Stimulated activated effector memory CD8-positive, alpha-beta T cell treated with anti-CD3 and anti-CD28 coated beads, Interleukin-12 subunit alpha, Interleukin-12 subunit beta, amount 100 ng/mL, for 72 hours (primary cell): ENCODE data around the gene MVK.
A peak's percentile ranks its signal among the peaks of the same experiment; 100 is the strongest.

Experiments
- ATAC-seq: fragments of 150-1000 bp; cut with Tn5 transposase; 2 replicates; pipeline ENCODE4 v1.10.0; 2021
- DNase-seq, 2 donors: peaks; one replicate each; pipeline ENCODE4 v3.0.0; 2021 to 2022; ENCODE audit warnings: low spot score in 2 of 2
- H3K27ac Mint-ChIP-seq: one replicate; pipeline ENCODE4 v1.8.0; 2022; ENCODE audit warnings: mild to moderate bottlenecking, mixed read lengths
- H3K36me3 Mint-ChIP-seq: one replicate; pipeline ENCODE4 v1.8.0; 2022; ENCODE audit warnings: mild to moderate bottlenecking, mixed read lengths
- H3K4me1 Mint-ChIP-seq: one replicate; pipeline ENCODE4 v1.8.0; 2022; ENCODE audit warnings: mixed read lengths
- H3K4me3 Mint-ChIP-seq: one replicate; pipeline ENCODE4 v1.8.0; 2022; ENCODE audit warnings: mild to moderate bottlenecking, mixed read lengths
- H3K9me3 Mint-ChIP-seq: one replicate; pipeline ENCODE4 v1.8.0; 2022; ENCODE audit warnings: mixed read lengths

MVK gene

GRCh38 chr12:109539508-109539907 lies 34.1 kb upstream of the MVK start:
- Mint-ChIP-seq H3K4me1 (peaks cover 14% of the 10 kb centered on the region), H3K27ac (no peak overlapping the region), H3K9me3 (no peaks in the 10 kb centered on the region), H3K36me3 (peaks cover 6% of the 10 kb centered on the region), H3K4me3 (no peak overlapping the region)
- no peak for DNase-seq
- ATAC-seq = no peak

DNA sequence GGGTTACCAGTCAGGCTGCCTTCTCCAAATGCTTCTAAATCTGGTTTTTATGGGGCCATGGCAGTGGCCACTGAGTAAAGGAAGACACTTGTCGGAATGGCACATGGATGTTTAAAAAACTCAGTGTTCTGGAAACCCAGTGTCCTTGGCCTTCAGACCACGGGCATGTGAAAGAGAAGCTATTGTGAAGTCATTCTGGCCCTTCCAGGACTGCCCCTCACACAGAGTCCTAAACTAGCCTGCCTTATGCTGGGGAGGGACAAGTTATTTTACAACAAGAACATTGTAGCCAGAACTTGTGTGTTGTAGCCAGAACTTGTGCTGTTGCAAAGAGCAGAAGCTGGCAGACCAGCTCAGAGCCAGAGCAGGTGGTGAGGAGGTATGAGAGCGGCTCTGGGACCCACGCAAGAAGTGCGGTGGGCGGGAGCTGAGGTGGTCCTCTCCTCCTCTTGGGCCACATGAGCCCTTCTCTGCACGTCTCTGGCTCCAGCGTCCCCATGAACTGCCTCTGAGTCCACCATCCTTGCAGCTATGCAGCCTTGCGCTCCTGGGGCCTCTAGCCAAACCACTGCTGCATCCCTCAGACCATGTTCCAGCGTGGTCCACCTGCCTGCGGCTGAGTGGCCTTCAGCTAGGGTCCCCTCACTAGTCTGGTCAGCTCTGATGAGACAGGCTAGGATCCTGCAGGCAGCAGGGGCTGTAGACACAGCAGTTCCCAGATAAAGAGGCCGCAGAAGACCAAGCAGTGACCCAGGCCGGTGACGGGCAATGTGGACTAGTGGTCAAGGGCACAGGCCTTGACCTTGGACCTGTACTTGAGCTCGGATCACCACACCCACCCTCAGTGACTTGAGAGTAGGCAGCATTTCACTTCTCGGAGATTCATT lies 32.8 kb upstream of the MVK start:
- H3K36me3 Mint-ChIP-seq = peaks cover 6% of the 10 kb centered on the region
- H3K4me3 Mint-ChIP-seq = no peak overlapping the region
- ATAC-seq (no peak), DNase-seq (no peak)
- H3K9me3 Mint-ChIP-seq = no peaks in the 10 kb centered on the region
- H3K4me1 Mint-ChIP-seq = peaks cover 26% of the 10 kb centered on the region
- no peak overlapping the region for H3K27ac Mint-ChIP-seq

- Mint-ChIP-seq H3K36me3 (peaks cover 5% of the 10 kb centered on the region), H3K9me3 (no peaks in the 10 kb centered on the region), H3K4me3 (no peak overlapping the region), H3K27ac (no peak overlapping the region), H3K4me1 (peaks cover 29% of the 10 kb centered on the region)
- ATAC-seq (no peak), DNase-seq (no peak)
These were observed 32.2 kb upstream of the MVK start for GRCh38 chr12:109541413-109541726.

DNA sequence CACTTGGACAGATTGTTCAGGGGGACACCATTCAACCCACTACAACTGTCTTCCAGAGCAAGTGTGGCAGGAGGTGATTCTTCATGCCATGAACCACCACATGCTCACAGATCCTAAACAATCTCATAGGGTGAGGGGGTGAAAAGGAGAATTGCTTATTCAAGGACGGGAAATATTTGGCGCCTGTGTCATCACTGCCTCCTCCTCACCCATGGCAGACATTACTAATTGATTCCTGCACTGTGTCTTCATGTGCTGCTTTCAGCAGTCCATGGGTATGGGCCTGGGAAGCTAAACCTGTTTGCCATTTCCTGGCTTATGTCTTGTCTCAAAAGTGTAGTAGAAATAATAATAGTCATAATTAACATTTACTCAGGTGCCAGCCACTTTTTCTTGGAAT lies 31.6 kb upstream of the MVK start:
- no peak overlapping the region for H3K27ac Mint-ChIP-seq
- no peak for DNase-seq
- no peaks in the 10 kb centered on the region for H3K36me3 Mint-ChIP-seq
- no peak overlapping the region for H3K4me3 Mint-ChIP-seq
- H3K4me1 Mint-ChIP-seq = peaks cover 29% of the 10 kb centered on the region
- H3K9me3 Mint-ChIP-seq = no peaks in the 10 kb centered on the region
- ATAC-seq = no peak

- Mint-ChIP-seq H3K36me3 (no peaks in the 10 kb centered on the region), H3K4me1 (peaks cover 37% of the 10 kb centered on the region), H3K4me3 (no peak overlapping the region), H3K9me3 (no peaks in the 10 kb centered on the region), H3K27ac (no peak overlapping the region)
- DNase-seq (no peak), ATAC-seq (no peak)
These were observed 30.7 kb upstream of the MVK start for GRCh38 chr12:109542876-109543275.

DNA sequence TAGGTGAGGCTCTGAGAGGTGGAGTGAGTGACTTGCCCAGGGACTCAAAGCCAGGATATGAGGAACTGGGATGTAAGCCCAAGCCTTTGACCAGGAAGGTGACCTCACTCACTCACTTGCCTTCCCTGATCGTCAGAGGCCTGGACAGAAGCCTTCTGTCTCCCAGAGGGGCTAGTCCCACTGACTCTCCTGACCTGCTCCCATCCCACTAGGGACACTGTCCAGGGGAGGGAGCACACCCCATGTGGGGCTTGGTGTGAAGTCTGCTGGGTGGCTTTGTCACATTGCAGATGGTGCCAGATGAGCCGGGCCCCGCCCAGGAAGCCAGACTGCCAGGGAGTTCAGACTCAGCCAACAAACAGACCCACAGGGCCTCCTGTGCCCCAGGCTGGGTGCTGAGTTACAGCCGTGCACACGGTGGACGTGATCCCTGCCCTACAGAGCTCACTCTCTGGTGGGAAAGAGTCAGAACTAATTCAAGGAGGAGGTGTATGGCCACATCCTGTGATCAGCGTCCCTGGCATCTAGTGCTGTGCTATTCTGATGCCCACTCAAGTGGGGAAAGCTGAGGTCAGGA lies 28.6 kb upstream of the MVK start:
- DNase-seq (no peak), ATAC-seq (peak; percentile 74)
- no peaks in the 10 kb centered on the region for H3K36me3 Mint-ChIP-seq
- peak overlapping the region; percentile 89 for H3K27ac Mint-ChIP-seq
- H3K4me1 Mint-ChIP-seq = peaks cover 37% of the 10 kb centered on the region
- no peaks in the 10 kb centered on the region for H3K9me3 Mint-ChIP-seq
- no peak overlapping the region for H3K4me3 Mint-ChIP-seq

GRCh38 chr12:109545826-109546225 lies 27.8 kb upstream of the MVK start:
- peak overlapping the region; percentile 89 for H3K27ac Mint-ChIP-seq
- no peaks in the 10 kb centered on the region for H3K9me3 Mint-ChIP-seq
- no peaks in the 10 kb centered on the region for H3K36me3 Mint-ChIP-seq
- DNase-seq (no peak), ATAC-seq (no peak)
- peaks cover 37% of the 10 kb centered on the region for H3K4me1 Mint-ChIP-seq
- H3K4me3 Mint-ChIP-seq = no peak overlapping the region

DNA sequence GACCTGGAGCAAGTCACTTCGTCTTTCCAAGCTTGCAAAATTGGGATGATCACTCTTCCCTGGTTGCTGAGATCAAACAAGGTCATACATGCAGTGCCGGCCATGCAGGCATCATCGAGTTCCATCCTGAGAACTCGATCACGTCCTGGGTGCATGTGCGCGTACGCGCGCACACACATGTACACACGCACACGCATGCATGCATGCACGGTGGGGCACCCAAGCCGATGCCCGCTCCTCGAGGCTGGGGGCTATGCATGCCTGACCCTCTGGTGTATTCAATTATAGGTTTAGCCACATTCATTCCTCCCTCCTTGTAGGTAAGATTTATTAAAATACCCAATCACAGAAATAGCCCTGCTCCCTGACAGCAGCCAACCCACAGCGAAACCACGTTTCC lies 26.3 kb upstream of the MVK start:
- H3K4me3 Mint-ChIP-seq = no peak overlapping the region
- peaks cover 38% of the 10 kb centered on the region for H3K4me1 Mint-ChIP-seq
- DNase-seq = no peak
- no peak for ATAC-seq
- H3K36me3 Mint-ChIP-seq = no peaks in the 10 kb centered on the region
- H3K9me3 Mint-ChIP-seq = no peaks in the 10 kb centered on the region
- H3K27ac Mint-ChIP-seq = no peak overlapping the region

DNA sequence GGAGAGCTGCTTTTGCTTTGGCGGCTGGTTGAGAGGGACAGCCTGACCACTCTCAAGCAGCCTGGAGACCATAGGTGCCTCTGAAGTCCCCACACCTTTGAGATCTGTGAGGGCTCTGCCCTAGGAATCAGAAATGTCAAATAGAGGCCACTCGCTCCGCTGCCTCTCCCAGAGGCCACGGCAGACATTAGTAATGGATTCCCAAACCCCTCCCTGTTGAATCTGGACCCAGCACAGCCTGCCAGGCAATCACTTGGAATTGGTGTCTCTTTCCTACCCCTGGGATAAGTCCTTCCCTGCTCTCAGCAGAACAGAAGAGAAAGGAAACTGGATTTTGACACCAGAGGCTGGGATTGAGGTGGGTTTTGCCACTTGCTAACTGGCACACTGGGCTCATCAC lies 25.3 kb upstream of the MVK start:
- H3K36me3 Mint-ChIP-seq = no peaks in the 10 kb centered on the region
- DNase-seq (no peak), ATAC-seq (no peak)
- peaks cover 41% of the 10 kb centered on the region for H3K4me1 Mint-ChIP-seq
- H3K9me3 Mint-ChIP-seq = no peaks in the 10 kb centered on the region
- no peak overlapping the region for H3K27ac Mint-ChIP-seq
- H3K4me3 Mint-ChIP-seq = no peak overlapping the region

DNA sequence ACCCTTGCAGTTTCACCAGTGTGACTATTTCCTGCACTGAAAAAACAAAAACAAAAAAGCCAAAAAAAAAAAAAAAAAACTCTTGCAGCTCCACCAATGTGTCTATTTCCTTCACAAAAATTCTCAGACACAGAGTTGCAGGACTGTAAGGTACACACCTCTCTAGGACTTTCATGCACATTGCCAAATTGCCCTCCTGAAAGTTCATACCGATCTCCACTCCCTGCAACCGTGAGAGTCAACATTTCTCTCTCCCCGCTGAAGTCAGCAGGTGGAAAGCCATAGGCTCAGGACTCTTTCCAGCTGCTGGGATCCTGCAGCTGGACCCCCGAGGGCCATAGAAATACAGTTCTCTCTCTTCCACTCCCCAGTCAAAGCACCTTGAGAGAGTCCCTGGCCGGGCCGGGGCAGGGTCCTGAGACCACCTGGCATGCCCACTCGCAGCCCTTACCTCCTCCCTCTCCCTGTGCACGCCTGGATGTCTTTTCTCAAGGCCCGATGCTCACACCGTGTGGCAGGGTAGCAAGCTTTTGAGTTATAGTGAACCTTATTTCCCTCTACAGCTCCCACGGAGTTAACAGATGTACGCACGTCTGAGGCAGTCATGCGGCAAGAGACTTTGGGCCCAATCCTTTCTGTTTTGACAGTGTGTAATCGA lies 23.9 kb upstream of the MVK start:
- H3K4me1 Mint-ChIP-seq = peaks cover 26% of the 10 kb centered on the region
- H3K36me3 Mint-ChIP-seq = no peaks in the 10 kb centered on the region
- no peak for DNase-seq
- H3K4me3 Mint-ChIP-seq = no peak overlapping the region
- ATAC-seq = no peak
- no peak overlapping the region for H3K27ac Mint-ChIP-seq
- H3K9me3 Mint-ChIP-seq = no peaks in the 10 kb centered on the region

- no peak for DNase-seq
- ATAC-seq = no peak
- Mint-ChIP-seq H3K27ac (no peak overlapping the region), H3K4me1 (peaks cover 21% of the 10 kb centered on the region), H3K9me3 (no peaks in the 10 kb centered on the region), H3K4me3 (no peak overlapping the region), H3K36me3 (no peaks in the 10 kb centered on the region)
These were observed 23.3 kb upstream of the MVK start for GRCh38 chr12:109550281-109550680.

- H3K27ac Mint-ChIP-seq = no peak overlapping the region
- H3K4me1 Mint-ChIP-seq = peaks cover 14% of the 10 kb centered on the region
- no peak for DNase-seq
- ATAC-seq = no peak
- H3K36me3 Mint-ChIP-seq = no peaks in the 10 kb centered on the region
- H3K4me3 Mint-ChIP-seq = no peak overlapping the region
- no peaks in the 10 kb centered on the region for H3K9me3 Mint-ChIP-seq
These were observed 22.5 kb upstream of the MVK start for GRCh38 chr12:109551108-109551507.

GRCh38 chr12:109552971-109553370 lies 20.6 kb upstream of the MVK start:
- ATAC-seq (no peak), DNase-seq (no peak)
- Mint-ChIP-seq H3K9me3 (no peaks in the 10 kb centered on the region), H3K27ac (no peak overlapping the region), H3K36me3 (no peaks in the 10 kb centered on the region), H3K4me1 (peaks cover 5% of the 10 kb centered on the region), H3K4me3 (no peak overlapping the region)

GRCh38 chr12:109553483-109553882 lies 20.1 kb upstream of the MVK start:
- Mint-ChIP-seq H3K36me3 (no peaks in the 10 kb centered on the region), H3K4me3 (no peak overlapping the region), H3K9me3 (no peaks in the 10 kb centered on the region), H3K4me1 (peaks cover 5% of the 10 kb centered on the region), H3K27ac (no peak overlapping the region)
- no peak for DNase-seq
- ATAC-seq = no peak

DNA sequence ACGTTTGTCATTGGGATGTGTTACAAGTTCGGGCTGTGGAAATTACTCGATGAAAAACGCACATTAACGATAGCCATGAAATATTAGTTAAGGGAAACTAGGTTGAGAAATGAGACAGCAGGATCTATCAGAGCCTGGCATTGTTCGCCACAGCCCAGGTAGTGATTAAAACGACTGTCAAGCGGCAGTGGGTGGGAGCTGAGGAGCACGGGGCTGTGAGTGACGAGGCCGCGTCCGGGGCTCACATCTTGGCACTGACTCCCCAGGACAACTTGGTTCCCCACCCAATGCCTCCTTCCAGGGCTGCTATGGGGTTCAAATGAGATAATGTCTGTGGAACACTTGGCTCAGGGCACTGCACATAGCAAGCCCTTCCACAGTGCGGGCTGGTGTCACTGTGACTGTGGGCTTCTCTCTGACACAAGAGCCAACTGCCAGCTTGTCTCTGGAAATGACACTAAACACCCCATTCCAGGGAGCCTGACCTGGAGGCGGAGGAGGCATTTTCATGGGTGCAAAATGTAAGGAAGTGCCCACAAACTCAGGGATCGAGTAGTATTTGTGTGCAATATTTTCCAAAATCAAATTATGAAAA lies 19.6 kb upstream of the MVK start:
- peaks cover 5% of the 10 kb centered on the region for H3K4me1 Mint-ChIP-seq
- H3K27ac Mint-ChIP-seq = no peak overlapping the region
- H3K9me3 Mint-ChIP-seq = no peaks in the 10 kb centered on the region
- no peaks in the 10 kb centered on the region for H3K36me3 Mint-ChIP-seq
- DNase-seq = no peak
- no peak for ATAC-seq
- H3K4me3 Mint-ChIP-seq = no peak overlapping the region

DNA sequence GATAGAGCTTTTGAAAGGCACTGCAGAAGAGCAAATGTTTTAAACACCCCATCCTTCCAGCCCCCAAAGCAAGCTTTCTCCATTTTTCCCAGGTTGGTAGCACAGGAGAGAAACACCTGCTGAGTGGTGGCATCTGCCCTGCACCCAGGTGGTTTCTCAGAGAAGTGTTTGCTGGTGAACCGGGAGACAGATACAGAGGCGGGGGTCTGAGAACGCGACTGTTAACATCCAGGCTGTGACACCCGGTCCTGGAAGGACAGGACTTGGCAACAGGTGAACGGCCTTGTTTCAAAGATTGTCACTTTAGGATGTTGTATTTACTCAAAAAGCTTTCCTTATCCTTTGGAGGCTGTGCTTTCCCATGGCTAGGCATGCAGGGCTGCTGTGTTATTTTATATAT lies 18.8 kb upstream of the MVK start:
- no peaks in the 10 kb centered on the region for H3K36me3 Mint-ChIP-seq
- ATAC-seq = no peak
- no peak overlapping the region for H3K4me3 Mint-ChIP-seq
- no peak overlapping the region for H3K27ac Mint-ChIP-seq
- H3K4me1 Mint-ChIP-seq = peaks cover 5% of the 10 kb centered on the region
- no peak for DNase-seq
- no peaks in the 10 kb centered on the region for H3K9me3 Mint-ChIP-seq
